COLO668 (cell line): ENCODE measurements around the gene RASSF8.

Source experiments
- DNase-seq: peaks from one replicate; lab custom pipeline; 2025; ENCODE audit not compliant: unreplicated experiment; lab: John Stamatoyannopoulos, UW

Gene RASSF8

GRCh38 chr12:26100666-26101349 lies 142.3 kb downstream of the RASSF8 start:
- DNase-seq: peak; percentile 26

- peak; percentile 63 for DNase-seq
These were observed 142.9 kb downstream of the RASSF8 start for GRCh38 chr12:26101350-26101734.

- DNase-seq: no peak
These were observed 143.3 kb downstream of the RASSF8 start for GRCh38 chr12:26101763-26102162.

- DNase-seq: no peak
These were observed 144.5 kb downstream of the RASSF8 start for GRCh38 chr12:26102953-26103352.

GRCh38 chr12:26106347-26106746 lies 147.9 kb downstream of the RASSF8 start:
- no peak for DNase-seq

GRCh38 chr12:26108915-26109314 lies 150.4 kb downstream of the RASSF8 start:
- DNase-seq: no peak

- peak; percentile 21 for DNase-seq
These were observed 150.9 kb downstream of the RASSF8 start for GRCh38 chr12:26109343-26109881.

GRCh38 chr12:26112232-26112631 lies 153.8 kb downstream of the RASSF8 start:
- no peak for DNase-seq

- DNase-seq: no peak
These were observed 154.2 kb downstream of the RASSF8 start for GRCh38 chr12:26112703-26113147.

GRCh38 chr12:26113181-26113654 lies 154.7 kb downstream of the RASSF8 start:
- DNase-seq: peak; percentile 40

- peak; percentile 95 for DNase-seq
These were observed 155.6 kb downstream of the RASSF8 start for GRCh38 chr12:26113853-26114719.

- no peak for DNase-seq
These were observed 156.4 kb downstream of the RASSF8 start for GRCh38 chr12:26114720-26115401.

GRCh38 chr12:26116829-26117715 lies 158.6 kb downstream of the RASSF8 start:
- no peak for DNase-seq

- DNase-seq: no peak
These were observed 159.8 kb downstream of the RASSF8 start for GRCh38 chr12:26118308-26118707.

GRCh38 chr12:26119391-26119989 lies 161.0 kb downstream of the RASSF8 start:
- peak; percentile 6 for DNase-seq

GRCh38 chr12:26120561-26121274 lies 162.2 kb downstream of the RASSF8 start:
- DNase-seq: no peak

GRCh38 chr12:26121323-26122060 lies 163.0 kb downstream of the RASSF8 start:
- DNase-seq: no peak

- DNase-seq: peak; percentile 69
These were observed 163.7 kb downstream of the RASSF8 start for GRCh38 chr12:26122061-26122680.
